Glomerular visceral epithelial cell (primary cell): ENCODE measurements around the gene ENOPH1.

Experiments
- DNase-seq: peaks from one replicate; pipeline ENCODE4 v3.0.0-alpha.2; 2016; ENCODE audit errors: extremely low spot score

The ENOPH1 gene

DNA sequence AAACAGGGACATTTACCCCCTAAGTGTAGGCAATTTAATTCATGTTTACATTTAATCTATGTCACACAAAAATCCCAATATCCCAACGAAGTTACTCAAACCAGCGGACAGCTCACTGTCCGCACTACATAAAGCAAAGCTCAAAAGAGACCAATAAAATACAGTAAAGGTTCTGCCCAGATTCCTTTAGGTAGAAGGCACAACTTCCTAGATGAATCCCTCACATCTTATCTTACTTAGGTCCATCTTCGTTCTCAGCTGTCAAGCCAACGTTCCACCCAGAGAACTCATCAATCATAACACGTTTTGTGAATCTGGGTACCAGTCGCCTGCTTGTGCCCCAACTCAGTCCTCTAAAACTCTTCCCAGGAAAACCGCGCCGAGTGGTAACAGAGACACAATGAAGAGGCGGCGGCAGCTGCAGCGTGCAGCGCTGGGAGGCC, 1.8 kb upstream of the ENOPH1 start:
- DNase-seq, result no peak

DNA sequence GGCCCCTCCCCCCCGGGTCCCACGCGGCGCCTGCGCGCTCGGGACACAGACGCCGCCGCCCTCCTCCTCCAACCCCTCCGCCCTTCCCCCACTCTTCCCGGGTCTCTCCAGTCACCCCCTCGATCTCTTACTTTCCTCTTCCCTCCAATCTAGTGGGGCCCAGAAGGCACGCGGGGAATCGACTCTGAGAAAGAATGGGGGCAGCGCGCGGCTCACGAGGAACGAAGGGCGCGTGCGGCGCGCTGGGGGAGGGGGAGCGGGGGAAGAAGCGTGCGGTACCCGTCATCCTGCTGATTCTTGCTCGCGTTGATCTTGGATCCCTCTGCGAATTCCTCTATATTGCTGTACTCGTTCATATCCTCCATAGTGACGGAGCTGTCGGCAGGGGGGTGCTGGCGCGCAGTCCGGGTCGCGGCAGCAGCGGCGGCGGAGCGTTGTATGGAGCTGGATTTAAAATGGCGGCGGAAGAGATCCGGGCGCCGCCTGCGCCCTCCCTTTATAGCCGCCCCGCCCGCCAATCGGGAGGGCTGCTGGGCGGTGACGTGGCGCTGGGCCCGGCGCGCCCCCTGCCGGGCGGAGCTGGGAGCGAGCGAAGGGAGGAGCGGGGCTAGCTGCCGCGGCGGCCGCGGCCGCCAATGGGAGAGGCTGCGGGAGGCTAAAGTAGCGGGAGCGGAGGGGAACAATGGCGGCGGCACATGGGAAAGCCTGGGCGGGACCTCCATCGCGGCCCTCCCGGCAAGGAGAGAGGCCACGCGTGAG, 1.2 kb upstream of the ENOPH1 start:
- peak; percentile 96 for DNase-seq

GRCh38 chr4:82429728-82430192, 630 bp upstream of the ENOPH1 start:
- no peak for DNase-seq

DNA sequence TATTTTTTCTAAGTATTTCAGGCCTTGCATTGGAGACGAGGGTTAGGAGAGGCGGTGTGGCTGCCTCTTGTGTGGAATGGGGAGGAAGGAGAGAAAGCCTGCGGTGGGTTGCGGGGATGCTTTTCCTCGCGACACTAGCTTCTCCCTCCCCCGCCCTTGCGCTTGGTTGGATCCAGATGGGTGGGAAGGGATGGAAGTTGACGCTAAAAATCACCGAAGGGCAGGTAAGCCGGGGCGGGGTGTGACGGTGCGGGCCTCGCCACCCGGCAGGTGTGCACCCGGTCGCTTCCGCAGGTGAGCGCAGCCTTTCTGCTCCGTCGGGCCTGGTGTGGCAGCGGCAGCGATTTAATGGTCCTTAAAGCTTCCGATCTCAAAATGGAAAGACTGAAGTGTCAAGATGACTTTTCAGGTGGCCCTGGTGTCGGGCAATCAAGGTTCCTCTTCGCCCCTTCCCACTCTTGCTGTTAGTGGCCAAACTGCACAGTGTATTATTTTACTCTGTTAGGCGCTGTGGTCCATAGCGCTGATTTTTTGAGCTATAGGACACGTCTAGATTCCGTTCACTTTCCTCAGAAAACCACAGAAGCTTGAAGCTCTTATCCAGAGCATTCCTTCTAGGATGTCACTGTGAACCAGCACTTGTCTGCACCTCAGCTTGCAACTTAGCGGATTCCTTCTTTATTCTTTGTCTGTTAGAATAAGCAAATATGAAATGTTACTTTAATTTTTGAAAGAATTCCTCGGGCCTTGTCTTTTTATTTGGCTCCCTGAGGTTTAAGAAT, 765 bp downstream of the ENOPH1 start:
- DNase-seq, result peak; percentile 21

DNA sequence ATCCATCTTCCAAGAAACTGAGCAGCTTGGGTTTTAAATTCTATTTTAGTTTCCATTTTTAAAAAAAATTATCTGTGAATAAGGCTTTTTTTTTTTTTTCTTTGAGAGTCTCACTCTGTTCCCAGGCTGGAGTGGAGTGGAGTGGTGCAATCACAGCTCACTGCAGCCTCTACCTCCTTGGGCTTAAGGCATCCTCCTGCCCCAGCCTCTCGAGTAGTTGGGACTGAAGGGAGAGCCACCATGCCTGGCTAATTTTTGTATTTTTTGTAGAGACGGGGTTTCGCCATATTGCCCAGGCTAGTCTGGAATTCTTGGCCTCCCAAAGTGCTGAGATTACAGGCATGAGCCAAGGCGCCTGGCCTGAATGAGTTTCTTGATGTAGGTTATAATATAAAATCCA, 1.4 kb downstream of the ENOPH1 start:
- no peak for DNase-seq

- no peak for DNase-seq
Measured at GRCh38 chr4:82432596-82432995, 2.2 kb downstream of the ENOPH1 start.

- no peak for DNase-seq
Measured at GRCh38 chr4:82433791-82434190, 3.4 kb downstream of the ENOPH1 start.

DNA sequence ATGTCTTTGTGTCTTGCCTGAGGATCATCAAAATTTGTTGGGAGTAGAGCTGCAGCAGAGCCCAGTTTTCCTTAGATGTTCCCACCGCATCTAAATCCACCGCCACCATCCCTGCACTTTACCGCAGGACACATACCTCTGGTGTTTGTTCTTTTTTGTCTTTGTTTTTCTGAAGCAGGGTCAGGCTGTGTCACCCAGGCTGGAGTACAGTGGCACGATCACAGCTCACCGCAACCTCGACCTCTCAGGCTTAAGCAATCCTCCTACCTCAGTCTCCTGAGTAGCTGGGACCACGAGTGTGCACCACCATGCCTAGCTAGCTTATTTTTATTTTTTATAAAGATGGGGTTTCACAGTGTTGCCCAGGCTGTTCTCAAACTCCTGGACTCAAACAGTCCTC, 4.6 kb downstream of the ENOPH1 start:
- DNase-seq, result no peak

- DNase-seq, result no peak
Measured at GRCh38 chr4:82436130-82436529, 5.7 kb downstream of the ENOPH1 start.

DNA sequence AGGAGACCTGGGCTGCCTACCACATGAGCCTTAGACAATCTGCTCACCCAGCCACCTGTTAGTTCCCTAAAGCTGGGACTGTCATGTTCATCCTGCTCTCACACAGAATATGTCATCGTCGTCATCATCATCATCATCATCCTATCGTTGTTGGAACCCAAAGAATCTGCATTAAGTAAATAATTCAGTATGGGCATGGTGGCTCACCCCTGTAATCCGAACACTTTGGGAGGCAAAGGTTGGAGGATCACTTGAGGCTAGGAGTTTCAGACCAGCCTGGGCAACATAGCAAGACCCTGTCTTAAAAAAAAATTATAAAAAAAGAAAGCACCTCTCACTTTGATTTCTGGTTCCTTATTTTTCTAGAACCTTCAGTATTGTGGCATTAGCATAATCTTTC, 6.4 kb downstream of the ENOPH1 start:
- DNase-seq, result no peak

DNA sequence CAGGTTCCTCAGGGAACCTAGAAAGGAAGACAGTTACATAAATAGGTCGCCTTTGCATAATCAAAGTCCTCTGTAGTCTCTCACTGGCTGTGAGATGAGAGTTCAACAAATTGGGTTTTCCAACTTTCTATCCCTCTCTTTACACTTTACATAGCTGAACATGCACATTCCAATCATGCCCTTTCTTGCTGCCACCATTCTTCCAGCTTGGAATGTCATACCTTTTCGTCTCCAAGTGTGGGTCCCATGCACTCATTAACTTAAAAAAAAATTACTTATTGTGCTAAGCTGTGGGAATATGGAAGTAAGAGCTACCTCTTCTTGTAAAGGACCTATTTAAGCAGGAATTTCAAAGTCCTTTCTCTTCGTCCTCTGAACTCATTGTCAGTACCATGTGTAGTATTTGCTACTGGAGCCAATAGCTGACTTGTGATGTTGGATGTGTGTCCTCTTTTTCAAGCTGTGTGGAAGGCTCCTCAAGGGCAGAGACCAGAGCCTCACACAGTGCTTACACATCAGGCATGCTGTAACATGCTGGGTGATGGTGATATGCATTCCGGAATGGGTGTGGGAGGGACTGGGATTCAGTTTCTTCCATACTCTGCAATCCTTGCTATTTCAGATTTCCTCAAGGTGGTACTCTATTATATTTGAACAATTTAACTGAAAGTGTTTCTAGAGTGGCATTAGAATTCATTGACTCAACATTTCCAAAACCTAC, 7.1 kb downstream of the ENOPH1 start:
- DNase-seq, result peak; percentile 27

DNA sequence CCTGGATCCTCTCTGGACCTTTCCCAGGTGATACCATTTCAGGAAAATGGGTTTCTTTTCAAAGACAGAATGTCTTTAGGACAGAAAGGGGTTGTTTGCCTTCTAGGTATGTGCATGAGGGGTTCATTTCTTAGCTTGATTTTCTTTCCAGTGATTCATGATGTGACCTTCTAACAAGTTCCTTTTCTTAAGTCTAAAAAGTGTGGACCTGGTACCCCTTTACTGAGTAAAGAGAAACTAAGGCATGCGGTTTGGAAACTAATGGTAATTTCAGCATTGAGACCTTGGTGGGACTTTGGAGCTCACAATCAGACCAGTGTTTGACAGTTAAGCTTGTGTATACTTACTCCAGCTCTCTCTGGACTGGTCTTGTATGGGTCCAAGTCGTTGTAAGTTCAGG, 8.7 kb downstream of the ENOPH1 start:
- no peak for DNase-seq

DNA sequence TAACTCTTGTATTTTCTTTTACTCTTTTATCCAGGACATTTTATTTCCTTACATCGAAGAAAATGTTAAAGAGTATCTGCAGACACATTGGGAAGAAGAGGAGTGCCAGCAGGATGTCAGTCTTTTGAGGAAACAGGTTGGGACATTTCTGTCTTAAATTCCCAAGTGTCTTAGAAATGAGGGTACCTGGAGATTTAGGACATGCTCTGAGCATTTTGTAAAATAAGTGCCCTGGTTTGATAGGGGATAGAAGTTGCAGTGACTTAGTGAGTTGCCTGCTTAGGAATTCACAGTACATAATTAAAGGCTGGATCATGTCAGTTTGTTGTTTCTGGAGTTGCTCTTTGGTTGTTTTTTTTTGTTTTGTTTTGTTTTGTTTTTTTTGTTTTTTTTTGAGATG, 17.5 kb downstream of the ENOPH1 start:
- DNase-seq, result no peak

GRCh38 chr4:82450966-82451755, 20.8 kb downstream of the ENOPH1 start:
- DNase-seq, result no peak

DNA sequence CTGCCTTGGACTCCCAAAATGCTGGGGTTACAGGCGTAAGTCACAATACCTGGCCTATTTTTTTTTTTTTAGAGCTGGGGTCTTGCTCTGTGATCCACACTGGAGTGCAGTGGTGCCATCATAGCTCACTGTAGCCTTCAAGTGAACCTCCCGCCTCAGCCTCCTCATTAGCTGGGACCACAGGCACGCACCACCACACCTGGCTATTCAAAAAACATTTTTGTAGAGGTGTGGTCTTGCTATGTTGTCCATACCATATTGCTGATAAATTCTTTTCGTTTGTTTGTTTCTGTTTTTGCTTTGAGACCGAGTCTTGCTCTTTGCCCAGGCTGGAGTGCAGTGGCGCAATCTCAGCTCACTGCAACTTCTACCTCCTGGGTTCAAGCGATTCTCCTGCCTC, 21.6 kb downstream of the ENOPH1 start:
- DNase-seq, result no peak

DNA sequence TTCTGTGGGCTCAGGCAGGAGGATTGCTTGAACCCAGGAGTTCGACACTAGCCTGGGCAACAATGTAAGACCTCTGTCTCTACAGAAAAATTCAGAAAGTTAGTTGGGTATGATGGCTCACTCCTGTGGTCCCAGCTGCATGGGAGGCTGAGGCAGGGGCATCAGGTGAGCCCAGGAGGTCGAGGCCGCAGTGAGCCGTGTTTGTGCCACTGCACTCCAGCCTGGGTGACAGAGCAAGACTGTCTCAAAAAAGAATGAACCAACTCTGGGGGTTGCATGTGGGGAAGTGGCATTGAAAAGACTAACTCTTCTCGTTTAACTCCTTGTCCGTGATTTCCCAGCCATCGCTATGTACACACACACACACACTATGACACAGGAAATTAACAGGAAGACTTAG, 26.9 kb downstream of the ENOPH1 start:
- DNase-seq, result no peak

DNA sequence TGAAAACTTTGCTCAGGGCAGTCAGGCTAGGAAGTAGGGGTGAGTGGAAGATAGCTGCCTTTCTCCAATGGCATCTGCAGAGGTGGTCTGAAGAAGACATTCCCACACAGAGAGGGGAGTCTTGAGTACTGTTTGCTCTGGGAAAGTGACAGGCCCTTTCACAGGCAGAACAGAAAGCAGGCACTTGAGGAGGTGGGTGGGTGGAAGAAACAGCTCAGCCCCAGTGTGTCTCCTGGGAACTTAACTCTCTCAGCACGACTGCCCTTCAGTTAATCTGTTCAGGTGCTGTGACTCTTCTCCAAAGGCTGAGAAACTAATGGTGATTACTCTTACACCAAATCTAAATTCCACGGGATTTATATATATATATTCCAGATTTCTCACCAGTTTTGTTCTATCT, 28.3 kb downstream of the ENOPH1 start:
- DNase-seq, result no peak

- DNase-seq, result no peak
Measured at GRCh38 chr4:82461710-82462109, 31.3 kb downstream of the ENOPH1 start.

DNA sequence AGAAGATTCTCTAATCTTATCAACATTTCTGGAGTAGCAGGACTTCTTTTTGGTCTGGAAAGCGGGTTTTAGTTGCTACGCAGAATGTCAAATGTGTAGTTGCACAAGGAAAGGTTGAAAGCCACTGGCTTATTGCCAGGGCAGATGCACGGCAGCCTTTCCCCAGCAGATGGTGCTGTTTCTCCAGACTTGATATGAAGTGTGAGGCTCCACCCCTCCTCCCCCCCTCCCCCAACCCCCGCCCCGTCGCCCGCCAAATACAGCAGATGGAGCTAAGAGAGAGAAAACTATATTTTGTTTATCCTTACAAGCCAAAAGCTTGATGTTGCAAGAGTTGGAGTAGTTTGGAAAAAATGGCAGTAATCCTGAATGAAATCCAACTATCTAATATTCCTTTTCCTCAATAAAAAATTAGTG, 32.0 kb downstream of the ENOPH1 start:
- DNase-seq, result peak; percentile 86

GRCh38 chr4:82463221-82463620, 32.8 kb downstream of the ENOPH1 start:
- no peak for DNase-seq

GRCh38 chr4:82467471-82467870, 37.1 kb downstream of the ENOPH1 start:
- no peak for DNase-seq
